Measurements from ENCODE around the gene BORCS6.
"Not testable (repeated sequence)": the region's sequence is repeated elsewhere in the genome, so short reads cannot be mapped to it uniquely, and the experiment has no call there.

BORCS6 gene

DNA sequence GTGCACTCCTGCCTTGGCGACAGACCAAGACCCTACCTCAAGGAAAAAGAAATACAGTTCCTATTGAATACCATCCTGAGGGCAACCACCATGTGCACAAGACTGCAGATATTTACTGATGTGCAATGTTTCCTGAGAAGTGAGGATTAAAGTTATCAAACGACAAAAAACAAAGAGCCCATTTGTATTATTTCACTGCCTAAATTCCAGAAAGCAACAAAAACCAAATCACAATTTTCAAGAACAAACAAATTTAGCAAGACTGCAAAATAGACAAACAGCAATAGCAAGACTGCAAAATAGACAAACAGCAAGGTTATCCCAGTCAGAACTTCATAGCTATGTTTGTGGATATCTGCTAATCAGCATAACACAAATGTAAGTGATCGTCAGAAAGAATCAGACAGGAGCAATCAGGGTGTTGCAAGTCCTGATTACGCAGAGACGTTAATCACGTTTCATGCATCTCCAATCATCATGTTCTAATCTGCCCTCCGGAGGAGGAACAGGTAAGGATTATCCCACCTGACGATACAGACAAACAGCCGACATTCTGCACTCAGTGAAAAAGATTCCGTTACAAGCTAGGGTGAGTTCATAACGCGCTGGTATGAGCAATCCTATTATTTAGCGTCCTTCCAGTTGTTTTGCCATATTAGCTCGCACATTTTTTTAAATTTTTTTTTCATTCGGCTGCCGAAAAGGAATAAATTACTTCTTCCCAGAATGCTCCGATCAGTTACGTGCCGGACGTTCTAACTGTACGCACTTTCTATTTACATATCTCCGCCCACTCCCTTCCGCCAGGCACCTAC, 16.7 kb downstream of the BORCS6 start:
- no peak for DNase-seq

DNA sequence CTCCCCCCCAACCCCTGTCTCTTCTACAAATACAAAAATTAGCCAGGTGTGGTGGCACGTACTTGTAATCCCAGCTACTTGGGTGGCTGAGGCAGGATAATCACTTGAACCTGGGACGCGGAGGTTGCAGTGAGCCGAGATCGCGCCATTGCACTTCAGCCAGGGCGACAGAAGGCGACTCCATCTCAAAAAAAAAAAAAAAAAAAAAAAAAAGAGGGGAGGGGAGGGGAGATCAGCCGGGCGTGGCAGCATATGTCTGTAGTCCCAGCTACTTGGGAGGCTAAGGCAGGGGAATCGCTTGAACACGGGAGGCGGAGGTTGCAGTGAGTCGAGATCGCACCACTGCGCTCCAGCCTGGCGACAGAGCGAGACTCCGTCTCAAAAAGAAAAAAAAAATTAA, 19.8 kb downstream of the BORCS6 start:
- DNase-seq: not testable (repeated sequence)

DNA sequence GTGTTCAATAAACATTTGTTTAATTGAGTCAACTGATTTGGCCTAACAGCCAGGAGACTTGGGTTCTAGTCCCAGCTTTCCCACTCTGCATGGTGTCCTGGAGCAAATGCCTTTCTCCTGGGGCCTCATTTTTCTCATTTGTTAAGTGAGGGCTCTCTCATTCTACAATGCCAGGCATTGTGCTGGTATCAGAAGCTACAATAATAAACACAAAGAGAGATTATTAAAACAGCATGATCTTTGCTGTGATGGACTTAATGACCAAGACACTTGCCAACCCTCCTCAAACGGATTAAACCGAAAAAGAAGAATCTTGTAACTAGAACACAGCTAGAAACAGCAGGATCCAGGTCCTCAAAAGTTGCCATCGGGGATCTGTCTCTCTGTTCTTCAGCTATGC, 22.5 kb downstream of the BORCS6 start:
- DNase-seq: no peak

DNA sequence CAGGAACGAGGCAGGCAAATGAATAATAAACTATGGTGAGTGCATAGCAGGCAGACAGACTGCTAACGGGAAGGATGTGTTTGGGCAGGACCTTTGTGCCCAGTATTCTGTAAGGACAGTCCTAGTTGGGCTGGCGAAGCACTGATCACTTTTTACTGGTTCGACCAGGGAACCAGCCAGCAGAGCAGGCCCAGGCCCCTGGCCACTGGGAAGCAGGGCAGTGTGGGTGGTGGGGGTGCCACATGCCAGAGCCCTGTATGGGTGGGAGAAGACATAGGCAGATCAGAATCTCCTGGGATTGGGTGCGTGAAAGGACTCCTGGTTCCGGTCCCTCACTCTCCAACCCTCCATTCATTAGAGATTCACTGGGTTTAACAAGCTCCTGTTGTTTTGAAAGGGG, 23.2 kb downstream of the BORCS6 start:
- DNase-seq: no peak

DNA sequence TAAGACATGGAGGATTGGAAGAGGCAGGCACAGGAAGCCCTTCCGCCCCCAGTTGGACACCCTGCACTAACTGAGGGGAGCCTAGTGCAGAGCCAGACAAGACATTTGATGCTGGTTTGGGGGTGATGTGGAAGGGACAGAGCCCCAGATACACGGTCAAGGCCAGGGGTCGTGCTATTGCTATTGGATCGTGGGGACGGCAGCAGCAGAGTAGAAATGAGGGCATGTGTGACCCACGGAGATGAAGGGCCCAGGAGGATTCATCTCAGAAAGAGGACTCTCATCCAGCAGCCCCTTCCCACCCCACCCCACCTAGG, 25.2 kb downstream of the BORCS6 start:
- DNase-seq: no peak

DNA sequence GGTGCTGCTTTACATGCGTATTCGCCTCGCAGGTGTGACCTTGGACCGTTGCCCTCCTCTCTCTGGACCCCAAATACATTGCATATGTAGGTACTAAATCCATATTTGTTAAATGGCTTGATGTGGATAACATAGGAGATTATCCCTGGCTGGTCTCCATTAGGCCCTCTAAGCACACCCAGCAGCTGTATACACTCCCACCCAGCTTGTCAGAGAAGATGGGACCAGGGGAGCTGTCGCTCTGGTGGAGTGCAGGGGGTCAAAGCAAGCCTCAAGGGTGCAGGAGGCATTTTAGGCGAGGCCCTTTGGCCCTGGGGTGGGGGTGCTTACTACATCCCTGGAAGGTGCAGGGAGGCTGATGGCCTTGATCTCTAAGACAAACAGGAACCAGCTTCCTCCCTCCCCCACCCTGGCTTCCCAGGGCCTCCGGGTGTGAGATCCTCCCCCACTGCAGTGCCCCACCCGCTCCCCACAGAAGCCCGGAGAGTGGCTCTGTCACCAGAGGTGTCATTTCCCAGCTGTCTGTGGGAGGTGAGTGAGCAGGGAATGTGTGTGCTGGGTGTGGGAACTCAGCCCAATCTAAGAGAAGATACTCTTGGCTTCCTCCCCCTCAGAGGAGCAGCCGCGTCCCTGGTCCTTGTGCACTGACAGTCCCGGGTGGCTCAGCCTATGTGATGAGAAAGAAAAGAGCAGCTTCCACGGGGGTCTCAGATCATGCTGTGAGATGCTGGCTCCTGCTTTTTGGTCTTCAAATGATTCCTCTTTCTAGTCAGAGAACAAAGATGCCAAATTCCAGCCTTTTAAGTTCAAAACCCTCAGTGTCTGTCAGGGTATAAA, 25.8 kb downstream of the BORCS6 start:
- DNase-seq: peak; percentile 51

DNA sequence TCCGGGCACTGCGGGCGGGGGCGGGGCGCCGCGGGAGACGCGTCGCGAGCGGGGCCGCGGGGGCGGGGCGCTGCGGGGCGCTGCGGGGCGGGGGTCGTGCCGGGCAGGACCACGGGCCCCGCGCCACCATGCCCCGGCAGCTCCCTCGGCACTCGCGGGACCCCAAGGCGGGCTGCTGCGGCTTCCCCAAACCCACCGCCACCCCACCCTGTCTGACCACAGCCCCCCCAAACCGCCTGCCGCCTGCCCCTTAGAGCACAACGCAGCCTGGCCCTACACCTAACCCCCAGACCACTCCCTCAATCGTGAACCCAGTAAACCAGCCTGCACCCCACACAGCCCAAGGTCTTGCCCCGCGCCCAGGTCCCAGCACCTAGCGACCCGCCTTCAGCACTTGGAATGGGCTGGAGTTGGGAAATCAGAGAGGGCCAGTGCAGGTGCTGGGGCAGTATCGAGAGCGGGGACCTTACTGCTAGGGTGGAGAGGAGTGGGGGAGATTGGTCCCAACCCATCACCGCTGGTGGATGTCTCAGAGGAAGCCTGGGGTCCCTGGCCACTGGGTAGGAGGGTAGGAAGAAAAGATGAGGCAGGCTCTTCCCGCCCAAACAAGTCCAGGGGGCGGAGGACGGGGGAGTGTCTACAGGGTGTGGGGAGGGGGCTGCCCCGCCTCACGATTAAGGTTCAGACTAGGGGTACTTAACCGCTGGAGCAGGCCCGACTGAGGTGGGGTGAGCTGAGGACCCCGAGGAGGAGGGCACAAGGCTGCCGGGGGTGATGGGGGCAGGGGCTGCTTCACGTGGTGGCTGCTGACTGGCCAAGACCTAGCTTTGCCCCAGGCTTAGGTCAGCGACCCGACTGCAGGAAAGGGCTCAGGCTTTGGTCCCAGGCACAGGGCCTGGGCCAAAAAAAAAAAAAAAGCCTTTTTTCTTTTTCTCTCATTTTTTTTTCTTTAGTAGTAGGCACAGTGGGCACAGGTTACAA, 26.7 kb downstream of the BORCS6 start:
- no peak for DNase-seq

DNA sequence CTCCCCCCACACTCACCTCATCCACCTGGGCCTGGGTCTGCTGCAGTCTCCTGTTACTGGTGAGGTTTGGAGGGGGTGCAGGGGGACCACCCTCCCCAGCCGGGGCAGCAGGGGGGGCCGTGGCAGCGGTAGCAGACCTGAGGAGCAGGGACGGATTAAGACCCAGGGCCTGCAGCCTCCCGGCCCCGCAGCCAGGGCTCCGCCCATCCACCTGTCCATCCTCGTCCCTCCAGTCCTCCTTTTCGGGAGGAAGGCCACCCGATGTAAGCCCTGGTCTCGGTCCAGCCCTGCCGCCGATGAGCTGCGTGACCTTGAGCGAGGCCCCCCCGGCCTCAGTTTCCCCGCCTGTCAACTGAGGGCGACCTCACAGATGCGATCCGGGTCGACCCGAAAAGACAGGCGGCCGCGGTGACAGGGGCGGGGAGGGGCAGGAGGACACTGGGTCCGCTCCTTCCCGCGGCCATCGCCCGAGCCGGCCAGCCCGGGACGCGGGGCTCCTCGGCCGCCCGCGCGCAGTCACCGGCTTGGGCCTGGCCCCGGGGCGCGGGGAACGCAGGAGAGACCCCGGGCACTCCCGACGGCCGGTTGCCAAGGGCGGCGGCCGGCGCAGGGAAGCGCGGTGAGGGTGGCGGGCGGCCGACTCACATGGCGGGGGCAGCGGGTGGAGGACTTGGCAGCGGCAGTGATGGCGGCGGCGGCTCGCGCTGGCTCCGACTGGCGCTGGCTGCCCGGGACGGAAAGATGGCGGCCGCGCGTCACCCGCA, 27.6 kb downstream of the BORCS6 start, which contains the start of gene VAMP2:
VAMP2 (minus strand) TSS at position 716 of the 764 bp plus-strand sequence; CDS start at position 647, 69 bp downstream.
- DNase-seq: peak; percentile 83

DNA sequence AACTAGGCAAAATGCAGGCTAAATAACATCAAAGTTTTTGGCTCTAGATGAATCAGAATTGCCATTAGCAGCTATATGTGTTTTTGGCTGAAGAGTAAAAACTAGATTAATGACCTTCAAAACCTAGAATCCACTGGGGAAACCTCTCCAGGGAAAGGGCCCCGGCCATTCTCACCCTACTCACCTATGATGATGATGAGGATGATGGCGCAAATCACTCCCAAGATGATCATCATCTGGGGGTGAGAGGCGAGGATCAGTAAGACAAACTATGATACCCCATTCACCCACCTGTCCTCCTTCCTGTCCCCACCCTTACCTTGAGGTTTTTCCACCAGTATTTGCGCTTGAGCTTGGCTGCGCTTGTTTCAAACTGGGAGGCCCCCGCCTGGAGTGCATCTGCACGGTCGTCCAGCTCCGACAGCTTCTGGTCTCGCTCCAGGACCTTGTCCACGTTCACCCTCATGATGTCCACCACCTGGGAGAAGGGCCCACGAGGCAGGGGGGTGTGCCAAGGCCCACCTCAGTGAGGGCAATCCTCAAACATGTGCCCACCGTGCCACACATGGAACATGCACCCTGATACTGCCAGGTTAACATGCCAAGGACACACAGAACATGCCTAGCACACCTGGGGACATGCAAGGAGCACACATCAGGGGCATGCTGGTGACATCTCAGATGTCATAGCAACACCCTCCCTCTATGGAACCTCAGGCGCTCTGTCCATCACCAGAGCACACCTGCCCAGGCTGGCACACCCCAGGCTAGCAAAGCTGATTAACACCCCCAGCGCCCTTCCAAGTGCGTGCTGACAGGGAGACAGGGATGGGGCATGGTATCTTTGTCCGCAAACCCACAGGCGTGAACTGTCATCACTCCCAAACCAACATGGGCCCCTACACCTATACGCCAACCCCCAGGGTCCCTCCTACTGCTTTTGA, 28.4 kb downstream of the BORCS6 start:
- no peak for DNase-seq

DNA sequence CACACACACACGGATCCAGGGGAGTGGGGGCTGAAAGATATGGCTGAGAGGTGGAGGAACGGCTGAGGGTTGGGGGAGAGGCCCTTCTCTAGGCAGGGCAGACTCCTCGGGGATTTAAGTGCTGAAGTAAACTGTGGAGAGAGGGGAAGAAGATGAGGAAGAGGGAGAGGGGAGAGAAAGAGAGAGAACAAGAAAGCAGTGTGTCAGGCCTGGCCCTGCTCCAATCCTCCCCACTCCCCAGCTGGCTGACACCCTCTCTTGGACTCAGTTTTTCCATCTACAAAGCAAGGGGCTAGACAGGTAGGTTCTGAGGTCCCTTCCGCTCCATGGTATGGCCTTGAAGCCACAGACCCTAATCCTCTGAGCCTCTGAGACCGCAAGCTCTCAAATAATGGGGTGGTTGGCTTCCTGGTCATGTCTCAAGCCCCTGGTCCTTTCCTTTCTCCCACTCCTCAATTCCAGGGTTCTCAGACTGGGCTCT, 29.2 kb downstream of the BORCS6 start:
- no peak for DNase-seq

DNA sequence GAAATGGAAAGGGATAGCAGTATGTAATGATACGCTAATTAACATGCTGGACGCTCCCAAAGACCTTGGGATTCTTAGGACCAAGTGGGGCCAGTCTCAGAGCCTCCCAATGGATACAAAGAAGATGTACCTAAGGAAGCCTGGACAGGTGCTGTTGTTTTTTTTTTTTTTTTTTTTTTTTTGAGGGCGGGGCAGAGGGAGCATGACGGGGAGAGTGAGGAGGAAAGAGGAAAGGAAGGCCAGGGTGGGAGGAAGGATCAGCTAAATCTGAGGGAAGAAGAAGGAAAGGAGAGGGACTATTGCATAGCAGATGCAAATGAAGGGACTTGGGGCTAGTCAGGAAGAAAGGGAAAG, 29.8 kb downstream of the BORCS6 start:
- DNase-seq: no peak

DNA sequence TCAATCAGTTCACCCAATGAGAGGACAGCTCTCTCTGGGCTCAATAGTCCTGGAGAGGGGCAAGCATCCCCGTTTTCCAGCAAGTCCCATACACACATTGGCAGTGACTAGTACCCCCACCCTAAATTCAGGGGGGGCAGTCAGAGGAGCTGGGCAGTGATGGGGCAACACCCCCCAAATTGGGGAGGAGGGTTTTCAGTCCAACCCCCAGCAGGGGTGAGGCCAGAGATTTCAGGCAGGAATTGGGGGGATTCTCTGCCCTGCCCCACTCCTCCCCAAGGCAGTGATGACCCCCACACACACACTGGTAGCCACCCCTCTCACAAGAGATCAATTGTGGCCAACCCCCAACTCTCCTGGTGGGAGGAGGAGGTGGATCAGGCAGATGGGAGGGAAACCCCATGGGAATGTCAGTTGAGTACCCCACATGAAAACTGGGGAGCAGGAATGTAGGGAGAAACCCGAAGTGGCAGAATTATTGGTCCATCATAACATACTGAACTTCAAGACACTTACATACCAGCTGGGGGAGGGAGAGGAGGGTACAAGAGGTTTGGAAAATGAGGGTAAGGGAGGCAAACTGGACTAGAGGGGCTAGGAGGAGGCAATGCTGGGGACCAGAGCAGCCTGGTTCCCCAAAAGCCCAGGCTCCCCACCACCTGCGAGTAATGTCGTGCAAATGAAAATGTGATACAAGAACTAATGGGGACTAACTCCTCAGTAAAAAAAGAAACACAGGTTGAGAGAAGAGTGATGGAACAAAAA, 30.3 kb downstream of the BORCS6 start:
- no peak for DNase-seq

DNA sequence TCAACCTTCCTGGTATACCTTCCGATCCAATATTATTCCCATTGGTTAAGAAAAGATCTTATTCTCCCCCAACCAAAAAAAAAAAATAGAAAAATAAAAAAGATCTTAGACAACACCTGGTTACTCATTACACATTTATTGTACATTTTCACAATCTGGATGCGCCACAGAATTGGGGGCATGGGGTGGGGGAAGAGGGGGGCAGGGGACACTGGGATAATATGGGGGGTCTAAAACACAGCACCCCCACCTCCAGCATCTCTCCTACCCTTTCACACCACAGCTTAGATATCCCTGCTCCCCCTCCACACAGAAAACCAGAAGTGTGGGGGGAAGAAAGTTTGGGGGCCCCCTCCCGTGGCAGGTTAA, 31.0 kb downstream of the BORCS6 start:
- no peak for DNase-seq

DNA sequence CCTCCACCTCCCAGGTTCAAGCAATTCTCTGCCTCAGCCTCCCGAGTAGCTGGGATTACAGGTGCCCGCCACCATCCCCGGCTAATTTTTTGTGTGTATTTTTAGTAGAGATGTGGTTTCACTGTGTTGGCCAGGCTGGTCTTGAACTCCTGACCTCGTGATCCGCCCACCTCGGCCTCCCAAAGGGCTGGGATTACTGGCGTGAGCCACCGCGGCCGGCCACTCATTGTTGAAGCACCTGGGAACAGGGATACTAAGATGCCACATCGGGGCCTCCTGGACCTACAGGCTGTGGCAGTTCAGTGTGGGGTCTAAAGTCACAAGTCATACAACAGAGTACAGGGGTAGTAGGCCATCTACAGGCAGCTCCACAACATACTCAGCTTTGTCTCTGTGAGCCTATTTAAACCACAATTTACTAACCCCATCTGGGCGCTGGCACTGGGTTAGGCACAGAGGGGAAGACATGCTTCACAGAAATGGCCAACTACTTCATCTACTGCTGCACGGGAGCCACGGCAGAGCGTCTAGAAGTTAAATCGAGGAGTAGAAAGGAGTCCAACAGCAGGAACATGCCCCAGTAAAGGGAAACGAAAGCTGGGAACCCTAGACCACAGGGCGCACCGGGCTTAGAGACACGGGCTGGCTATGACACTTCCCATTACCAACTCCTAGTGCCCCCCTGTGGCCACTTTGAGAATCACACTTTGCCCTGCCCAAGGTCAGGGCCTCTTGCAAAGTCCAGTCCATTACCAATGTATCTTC, 31.5 kb downstream of the BORCS6 start:
- DNase-seq: no peak

DNA sequence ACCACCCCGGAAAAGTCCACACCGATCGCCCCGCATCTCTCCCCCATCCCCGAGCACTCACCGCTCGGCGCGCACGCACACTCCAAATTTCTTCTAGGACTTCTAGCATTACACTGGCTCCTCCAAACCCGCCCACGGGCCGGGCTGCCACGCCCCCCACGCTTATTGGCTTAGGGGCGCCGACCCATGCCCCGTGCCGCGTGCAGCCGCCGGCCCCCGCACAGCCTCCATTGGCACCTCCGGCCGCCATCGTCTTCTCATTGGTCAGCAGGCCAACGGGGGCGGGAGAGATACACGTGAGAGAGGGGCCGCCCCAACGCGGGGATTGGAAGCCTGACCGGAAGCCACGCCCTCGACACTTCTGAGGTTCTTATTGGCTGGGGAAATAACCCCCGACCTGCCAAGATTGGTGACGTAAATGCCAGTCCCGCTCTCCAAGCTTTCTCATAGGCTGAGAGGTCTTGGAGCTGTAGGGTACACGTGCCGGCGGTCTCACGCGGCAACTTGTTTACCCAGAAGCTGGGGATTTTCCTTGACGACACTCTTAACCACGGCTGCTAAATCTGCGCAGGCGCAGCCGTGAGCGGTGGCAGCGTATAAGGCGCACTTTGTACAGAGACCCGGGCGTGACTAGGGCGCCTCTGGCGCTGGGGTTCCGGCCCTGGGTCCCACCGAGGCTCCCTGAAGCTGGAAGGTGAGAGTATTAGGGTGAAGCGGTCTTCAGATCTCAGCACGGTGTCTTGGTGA, 33.6 kb downstream of the BORCS6 start:
- DNase-seq: peak; percentile 99

DNA sequence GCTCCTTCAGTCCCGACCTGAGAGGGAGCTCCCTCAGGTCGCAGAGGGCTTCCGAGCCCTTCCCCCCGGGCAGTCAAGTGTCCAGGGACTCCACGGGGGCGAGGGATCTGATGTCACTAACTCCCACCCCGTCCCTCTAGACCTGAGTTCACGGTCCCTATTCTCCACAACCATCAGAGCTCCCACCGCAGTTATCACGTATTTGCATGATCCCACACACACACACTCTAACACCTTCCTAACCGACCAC, 34.1 kb downstream of the BORCS6 start:
- DNase-seq: no peak

DNA sequence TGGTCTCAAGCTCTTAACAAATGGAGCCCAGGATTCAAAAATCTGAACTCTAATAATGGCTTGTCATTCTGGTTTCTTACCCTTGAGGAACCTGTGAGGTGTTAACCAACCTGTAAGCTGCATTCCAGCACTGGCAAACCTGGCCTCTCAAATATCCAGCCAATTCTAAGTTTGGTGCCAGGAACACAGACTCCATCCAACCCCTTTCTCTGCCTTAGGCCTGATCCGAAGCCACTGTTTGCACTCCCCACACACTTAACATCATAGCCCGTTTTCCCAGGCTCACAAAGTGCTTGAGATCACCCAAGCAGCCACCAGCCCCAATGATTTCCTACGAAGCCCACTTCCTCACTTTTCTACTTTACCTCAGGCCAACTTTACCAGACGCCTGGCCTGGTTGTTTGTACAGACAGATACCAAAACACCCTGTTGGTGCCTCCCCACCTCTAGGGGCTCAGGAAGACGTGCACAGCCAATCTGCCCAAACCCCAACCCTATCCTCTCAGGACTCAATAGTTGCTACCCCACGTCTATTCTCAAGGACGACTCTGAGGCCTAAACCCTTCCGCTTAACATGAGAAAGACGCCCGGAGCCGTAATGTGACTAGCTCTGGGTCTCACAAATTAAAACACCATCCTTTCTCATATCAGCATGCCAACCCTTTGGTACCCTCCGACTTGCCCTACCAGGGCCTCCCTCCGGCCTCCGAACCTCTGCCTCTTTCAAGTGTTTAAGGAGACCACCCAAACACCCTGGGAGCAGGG, 34.6 kb downstream of the BORCS6 start:
- DNase-seq: no peak

DNA sequence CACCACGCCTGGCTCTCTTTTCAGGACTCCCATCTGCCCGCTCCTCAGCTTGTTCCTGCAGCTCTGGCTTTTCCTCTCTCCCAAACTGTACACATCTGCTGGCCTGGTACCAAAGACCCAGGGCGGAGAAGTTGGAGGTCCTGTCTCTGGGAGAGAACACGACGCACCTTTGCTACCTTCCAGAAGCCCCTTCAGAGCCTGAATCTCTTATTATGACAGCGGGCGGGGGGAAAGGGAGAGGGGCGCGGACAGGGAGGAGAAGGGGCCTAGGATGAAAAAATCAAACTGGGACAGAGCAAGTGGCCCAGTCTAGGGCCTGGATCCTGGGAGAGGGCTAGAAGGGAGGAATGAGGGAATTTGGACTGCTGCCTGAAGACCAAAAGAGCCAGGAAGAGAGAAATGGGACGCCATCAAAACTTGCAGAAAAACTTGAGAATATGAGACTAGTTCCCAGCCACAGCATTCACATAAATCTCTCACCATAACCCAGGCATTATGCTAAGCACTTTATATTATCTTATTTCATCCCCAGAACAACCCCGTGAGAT, 35.3 kb downstream of the BORCS6 start:
- no peak for DNase-seq

Data from activated gamma-delta T cell (primary cell).